ENCODE data around the gene PBX1.
A peak's percentile ranks its signal among the peaks of the same experiment; 100 is the strongest.

Gene PBX1

GRCh38 chr1:164857439-164857838 is 298.5 kb downstream of the PBX1 start:
- H3K4me3 ChIP-seq (ENCODE audit: low read depth, low read length) = no peak overlapping the region
- H3K4me1 ChIP-seq (ENCODE audit: control insufficient read depth, insufficient read depth, low read length) = no peaks in the 10 kb centered on the region
- H3K36me3 ChIP-seq (ENCODE audit: control insufficient read depth in 2 of 2, insufficient read depth in 1 of 2, low read length in 2 of 2) = no peaks in the 10 kb centered on the region
- H3K27ac ChIP-seq (ENCODE audit: extremely low read depth, low read depth, low read length) = no peak overlapping the region
- CTCF ChIA-PET = interaction anchor here (0.6 kb wide), 1 partner anchor 21 kb away, joined by 3 read pairs; no protein-coding TSS in a partner anchor
- no peaks in the 10 kb centered on the region for H3K9me3 ChIP-seq (ENCODE audit: control insufficient read depth, insufficient read depth, low read depth, low read length)
- POLR2A ChIA-PET = no interaction called here
- no peak for TF ChIP-seq ZNF146 (tag by site-specific recombination; IDR thresholded peaks at IDR 0.05)

- Histone ChIP-seq H3K4me1 (ENCODE audit: control insufficient read depth, insufficient read depth, low read length) (no peaks in the 10 kb centered on the region), H3K9me3 (ENCODE audit: control insufficient read depth, insufficient read depth, low read depth, low read length) (no peaks in the 10 kb centered on the region), H3K27ac (ENCODE audit: extremely low read depth, low read depth, low read length) (no peak overlapping the region), H3K4me3 (ENCODE audit: low read depth, low read length) (no peak overlapping the region), H3K36me3 (ENCODE audit: control insufficient read depth in 2 of 2, insufficient read depth in 1 of 2, low read length in 2 of 2) (no peaks in the 10 kb centered on the region)
- ChIA-PET CTCF (interaction anchor here (0.6 kb wide), 1 partner anchor 216 kb away, joined by 3 read pairs; no protein-coding TSS in a partner anchor), POLR2A (no interaction called here)
- no peak for TF ChIP-seq ZNF660 (tag by site-specific recombination; IDR thresholded peaks at IDR 0.05)
- TF ChIP-seq ZNF600 (tag by site-specific recombination; IDR thresholded peaks at IDR 0.05) = no peak
- no peak for TF ChIP-seq ZNF121 (tag by site-specific recombination; IDR thresholded peaks at IDR 0.05)
- TF ChIP-seq KLF7 (tag by site-specific recombination; IDR thresholded peaks at IDR 0.05; ENCODE audit: borderline replicate concordance) = no peak
- TF ChIP-seq ZNF274 (IDR thresholded peaks at IDR 0.05; ENCODE audit: low read length) = no peak
- no peak for TF ChIP-seq ZNF274 (tag by site-specific recombination; IDR thresholded peaks at IDR 0.05; ENCODE audit: borderline replicate concordance)
- no peak for TF ChIP-seq ZNF521 (tag by site-specific recombination; IDR thresholded peaks at IDR 0.05)
- no peak for TF ChIP-seq ZNF704 (tag by site-specific recombination; IDR thresholded peaks at IDR 0.05)
- no peak for TF ChIP-seq ZBTB1 (tag by site-specific recombination; IDR thresholded peaks at IDR 0.05)
- TF ChIP-seq ZBTB21 (tag by site-specific recombination; IDR thresholded peaks at IDR 0.05) = no peak
- TF ChIP-seq ZBTB49 (tag by site-specific recombination; IDR thresholded peaks at IDR 0.05; ENCODE audit: low read depth) = no peak
- no peak for TF ChIP-seq ZNF449 (tag by site-specific recombination; IDR thresholded peaks at IDR 0.05)
- TF ChIP-seq ZNF341 (tag by site-specific recombination; IDR thresholded peaks at IDR 0.05; ENCODE audit: low read depth) = no peak
- no peak for TF ChIP-seq GLI2 (tag by site-specific recombination; IDR thresholded peaks at IDR 0.05; ENCODE audit: borderline replicate concordance, low read depth)
- TF ChIP-seq EGR2 (tag by site-specific recombination; IDR thresholded peaks at IDR 0.05; ENCODE audit: low read depth) = no peak
These were observed 299.2 kb downstream of the PBX1 start for GRCh38 chr1:164858096-164858632.

GRCh38 chr1:164861632-164862031 is 302.6 kb downstream of the PBX1 start:
- H3K9me3 ChIP-seq (ENCODE audit: control insufficient read depth, insufficient read depth, low read depth, low read length) = no peaks in the 10 kb centered on the region
- POLR2A ChIA-PET = no interaction called here
- no peak overlapping the region for H3K4me3 ChIP-seq (ENCODE audit: low read depth, low read length)
- CTCF ChIA-PET = no interaction called here
- H3K36me3 ChIP-seq (ENCODE audit: control insufficient read depth in 2 of 2, insufficient read depth in 1 of 2, low read length in 2 of 2) = no peaks in the 10 kb centered on the region
- H3K4me1 ChIP-seq (ENCODE audit: control insufficient read depth, insufficient read depth, low read length) = no peaks in the 10 kb centered on the region
- no peak overlapping the region for H3K27ac ChIP-seq (ENCODE audit: extremely low read depth, low read depth, low read length)
- TF ChIP-seq REPIN1 (tag by site-specific recombination; IDR thresholded peaks at IDR 0.05; ENCODE audit: low read depth) (no peak), ZNF560 (tag by site-specific recombination; IDR thresholded peaks at IDR 0.05; ENCODE audit: borderline replicate concordance) (no peak), ZNF623 (tag by site-specific recombination; IDR thresholded peaks at IDR 0.05) (peak; percentile 84)
